ENCODE measurements around the gene PNMT.

Gene PNMT

DNA sequence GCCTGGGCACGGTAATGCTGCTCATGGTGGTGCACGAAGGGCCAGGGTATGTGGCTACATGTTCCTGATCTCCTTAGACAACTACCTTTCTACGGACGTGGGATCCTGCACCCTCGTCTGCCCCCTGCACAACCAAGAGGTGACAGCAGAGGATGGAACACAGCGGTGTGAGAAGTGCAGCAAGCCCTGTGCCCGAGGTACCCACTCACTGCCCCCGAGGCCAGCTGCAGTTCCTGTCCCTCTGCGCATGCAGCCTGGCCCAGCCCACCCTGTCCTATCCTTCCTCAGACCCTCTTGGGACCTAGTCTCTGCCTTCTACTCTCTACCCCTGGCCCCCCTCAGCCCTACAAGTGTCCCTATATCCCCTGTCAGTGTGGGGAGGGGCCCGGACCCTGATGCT is 43.6 kb downstream of the PNMT start:
- no peak for DNase-seq

DNA sequence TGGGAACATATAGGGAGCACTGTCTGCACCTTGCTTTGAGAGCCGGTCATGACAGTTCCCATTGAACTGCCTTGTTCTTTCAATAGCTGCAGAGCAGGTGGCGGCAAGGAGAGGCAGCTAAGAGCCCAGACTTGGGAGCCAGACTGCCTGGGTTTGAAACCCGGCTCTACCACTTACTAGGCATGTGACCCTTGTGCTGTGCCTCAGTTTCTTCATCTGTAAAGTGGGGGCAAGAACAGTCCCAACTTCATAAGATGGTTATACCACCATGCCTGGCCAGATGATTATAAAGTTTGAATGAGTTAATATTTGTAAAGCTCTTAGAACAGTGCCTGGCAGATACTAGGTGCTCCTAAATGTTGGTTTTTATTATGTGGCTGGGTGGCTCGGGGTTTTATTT is 46.0 kb downstream of the PNMT start:
- no peak for DNase-seq

DNA sequence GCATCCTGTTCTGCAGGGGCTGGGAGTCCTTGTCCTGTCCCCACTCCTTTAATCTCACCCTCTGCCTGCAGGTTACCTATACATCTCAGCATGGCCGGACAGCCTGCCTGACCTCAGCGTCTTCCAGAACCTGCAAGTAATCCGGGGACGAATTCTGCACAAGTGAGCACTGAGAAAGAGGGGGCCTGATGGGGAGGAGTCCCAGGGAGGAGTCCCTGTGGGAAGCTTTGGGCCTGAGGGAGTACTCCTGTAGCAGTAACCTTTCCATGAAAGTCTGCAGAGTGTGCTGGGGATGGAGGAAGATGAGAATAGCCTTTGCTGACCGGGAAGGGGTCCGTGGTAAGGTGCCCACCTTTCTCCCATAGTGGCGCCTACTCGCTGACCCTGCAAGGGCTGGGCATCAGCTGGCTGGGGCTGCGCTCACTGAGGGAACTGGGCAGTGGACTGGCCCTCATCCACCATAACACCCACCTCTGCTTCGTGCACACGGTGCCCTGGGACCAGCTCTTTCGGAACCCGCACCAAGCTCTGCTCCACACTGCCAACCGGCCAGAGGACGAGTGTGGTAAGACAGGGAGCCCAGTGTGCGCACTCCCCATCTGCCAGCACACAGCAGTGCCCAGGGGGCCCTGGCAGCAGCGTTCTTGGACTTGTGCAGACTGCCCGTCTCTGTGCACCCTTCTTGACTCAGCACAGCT is 47.3 kb downstream of the PNMT start:
- DNase-seq, result no peak

GRCh38 chr17:39716073-39716818 is 48.0 kb downstream of the PNMT start:
- DNase-seq, result no peak

- DNase-seq, result no peak
These were observed 48.8 kb downstream of the PNMT start for GRCh38 chr17:39716879-39717536.

DNA sequence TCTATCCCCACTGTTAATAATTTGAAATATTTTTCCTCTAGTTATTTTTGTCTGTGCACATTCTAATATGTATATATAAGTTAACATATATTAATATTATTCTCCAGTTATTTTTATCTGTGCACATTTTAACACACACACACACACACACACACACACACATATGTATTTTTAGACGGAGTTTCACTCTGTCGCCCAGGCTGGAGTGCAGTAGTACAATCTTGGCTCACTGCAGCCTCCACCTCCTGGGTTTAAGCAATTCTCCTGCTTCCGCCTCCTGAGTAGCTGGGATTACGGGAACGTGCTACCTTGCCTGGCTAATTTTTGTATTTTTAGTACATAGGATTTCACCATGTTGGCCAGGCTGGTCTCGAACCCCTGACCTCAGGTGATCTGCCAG is 49.4 kb downstream of the PNMT start:
- no peak for DNase-seq

- no peak for DNase-seq
These were observed 51.5 kb downstream of the PNMT start for GRCh38 chr17:39719563-39720355.
